ENCODE data around the gene KRT25.

Gene KRT25

GRCh38 chr17:40755231-40755630 lies at the start of gene KRT25:
TSS of gene KRT25 (minus strand) at chr17:40755331. CDS start at chr17:40755271, 60 bp downstream.
- DNase-seq = no peak

GRCh38 chr17:40803617-40804082 lies 48.5 kb upstream of the KRT25 start:
- DNase-seq = peak; percentile 88

GRCh38 chr17:40801157-40801556 lies 46.0 kb upstream of the KRT25 start:
- no peak for DNase-seq

- no peak for DNase-seq
Observed at GRCh38 chr17:40800381-40800780, 45.2 kb upstream of the KRT25 start.

GRCh38 chr17:40799859-40800258 lies 44.7 kb upstream of the KRT25 start, which contains the start of gene KRT28:
TSS of gene KRT28 (minus strand) at chr17:40799959. CDS start at chr17:40799893, 66 bp downstream.
- DNase-seq = no peak

GRCh38 chr17:40796846-40797245 lies 41.7 kb upstream of the KRT25 start:
- no peak for DNase-seq

GRCh38 chr17:40795019-40795667 lies 40.0 kb upstream of the KRT25 start:
- no peak for DNase-seq

GRCh38 chr17:40794466-40794865 lies 39.3 kb upstream of the KRT25 start:
- peak; percentile 11 for DNase-seq

GRCh38 chr17:40793832-40794231 lies 38.7 kb upstream of the KRT25 start:
- DNase-seq = no peak

GRCh38 chr17:40791787-40792436 lies 36.8 kb upstream of the KRT25 start:
- DNase-seq = peak; percentile 8

GRCh38 chr17:40791111-40791510 lies 36.0 kb upstream of the KRT25 start:
- DNase-seq = no peak

- no peak for DNase-seq
Observed at GRCh38 chr17:40782450-40782849, 27.3 kb upstream of the KRT25 start, which contains the start of gene KRT27. TSS of gene KRT27 (minus strand) at chr17:40782550. CDS start at chr17:40782493, 57 bp downstream.

GRCh38 chr17:40779181-40779909 lies 24.2 kb upstream of the KRT25 start:
- DNase-seq = peak; percentile 17

GRCh38 chr17:40778461-40778860 lies 23.3 kb upstream of the KRT25 start:
- no peak for DNase-seq

- DNase-seq = no peak
Observed at GRCh38 chr17:40777971-40778370, 22.8 kb upstream of the KRT25 start.

GRCh38 chr17:40777459-40777858 lies 22.3 kb upstream of the KRT25 start:
- DNase-seq = no peak

GRCh38 chr17:40775945-40776344 lies 20.8 kb upstream of the KRT25 start:
- no peak for DNase-seq

GRCh38 chr17:40772101-40772500 lies 17.0 kb upstream of the KRT25 start, which contains the start of gene KRT26:
TSS of gene KRT26 (minus strand) at chr17:40772201. CDS start at chr17:40772113, 88 bp downstream.
- no peak for DNase-seq

- no peak for DNase-seq
Observed at GRCh38 chr17:40765657-40766056, 10.5 kb upstream of the KRT25 start.

GRCh38 chr17:40763752-40764151 lies 8.6 kb upstream of the KRT25 start:
- DNase-seq = no peak

- DNase-seq = no peak
Observed at GRCh38 chr17:40760105-40761016, 5.2 kb upstream of the KRT25 start.

GRCh38 chr17:40753804-40754203 lies 1.3 kb downstream of the KRT25 start:
- no peak for DNase-seq
